Adipocyte (in vitro differentiated cells): Measurements from ENCODE around the gene FGR.

Source experiments
- DNase-seq: peaks from one replicate; pipeline ENCODE4 v3.0.0-alpha.2; 2015; ENCODE audit warnings: low read depth
- H3K27me3 ChIP-seq: replicated peaks from 2 replicates; pipeline ENCODE4 v1.7.0; 2013; ENCODE audit warnings: mild to moderate bottlenecking, low read length, moderate library complexity; ENCODE audit not compliant: control insufficient read depth, insufficient read depth
- H3K36me3 ChIP-seq: 2 replicates; pipeline ENCODE4 v1.7.0; 2013; ENCODE audit warnings: low read length, mild to moderate bottlenecking, moderate library complexity; ENCODE audit not compliant: control insufficient read depth, insufficient read depth, severe bottlenecking
- H3K4me1 ChIP-seq: 2 replicates; pipeline ENCODE4 v1.7.0; 2013; ENCODE audit warnings: mild to moderate bottlenecking, low read length, moderate library complexity; ENCODE audit not compliant: control insufficient read depth, insufficient read depth
- H3K4me3 ChIP-seq: 2 replicates; pipeline ENCODE4 v1.7.0; 2013; ENCODE audit warnings: mild to moderate bottlenecking, low read length, moderate library complexity
- H3K9ac ChIP-seq: 2 replicates; pipeline ENCODE4 v1.7.0; 2013; ENCODE audit warnings: mild to moderate bottlenecking, low read length, moderate library complexity
- H3K9me3 ChIP-seq: 2 replicates; pipeline ENCODE4 v1.7.0; 2013; ENCODE audit warnings: mild to moderate bottlenecking, low read length, moderate library complexity; ENCODE audit not compliant: control insufficient read depth

FGR gene

DNA sequence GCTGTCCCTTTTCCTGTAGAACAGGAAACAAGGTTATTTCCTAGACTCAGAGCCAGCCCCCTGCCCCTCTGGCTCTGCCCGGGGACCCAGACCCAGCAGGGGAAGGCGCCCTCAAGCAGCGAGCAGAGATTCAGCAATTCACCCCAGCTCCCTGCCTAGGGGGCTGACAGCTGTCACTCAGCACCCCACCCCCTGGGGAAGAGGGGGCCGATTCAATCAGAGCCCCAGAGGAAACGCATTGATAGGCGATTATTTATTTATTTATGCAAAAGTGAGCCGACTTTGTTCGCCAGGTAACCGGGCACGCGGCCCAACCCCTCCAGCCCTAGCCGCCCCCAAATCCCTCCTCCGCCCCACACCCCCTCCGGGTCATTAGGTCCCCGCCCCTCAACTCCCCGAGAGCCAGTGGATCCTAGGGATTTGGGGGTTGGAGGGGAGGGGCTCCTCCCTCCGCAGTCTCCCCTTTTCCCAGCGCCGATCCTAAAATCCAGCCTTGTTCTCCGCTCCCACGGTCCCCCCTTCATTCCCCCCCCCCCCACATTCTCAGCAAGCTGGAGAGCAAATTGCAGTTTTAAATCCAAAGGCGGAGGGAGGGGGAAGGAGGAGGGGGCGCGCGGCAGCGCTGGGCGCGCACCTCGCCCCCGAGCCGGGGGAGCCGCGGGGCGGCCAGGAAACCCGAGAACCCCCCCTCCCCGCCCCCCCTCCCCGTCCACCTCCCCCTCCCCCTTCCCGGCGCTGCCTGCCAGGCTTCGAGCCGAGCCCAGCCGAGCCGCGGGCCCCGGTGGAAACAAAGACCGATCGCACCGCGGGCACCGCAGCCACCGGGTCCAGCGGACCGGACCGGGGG, 32.3 kb downstream of the FGR start:
- peak; percentile 85 for DNase-seq
- Histone ChIP-seq H3K4me1 (peaks cover 39% of the 10 kb centered on the region), H3K27me3 (no peaks in the 10 kb centered on the region), H3K9me3 (no peaks in the 10 kb centered on the region), H3K4me3 (peak overlapping the region; percentile 85), H3K36me3 (no peaks in the 10 kb centered on the region), H3K9ac (peak overlapping the region; percentile 92)

DNA sequence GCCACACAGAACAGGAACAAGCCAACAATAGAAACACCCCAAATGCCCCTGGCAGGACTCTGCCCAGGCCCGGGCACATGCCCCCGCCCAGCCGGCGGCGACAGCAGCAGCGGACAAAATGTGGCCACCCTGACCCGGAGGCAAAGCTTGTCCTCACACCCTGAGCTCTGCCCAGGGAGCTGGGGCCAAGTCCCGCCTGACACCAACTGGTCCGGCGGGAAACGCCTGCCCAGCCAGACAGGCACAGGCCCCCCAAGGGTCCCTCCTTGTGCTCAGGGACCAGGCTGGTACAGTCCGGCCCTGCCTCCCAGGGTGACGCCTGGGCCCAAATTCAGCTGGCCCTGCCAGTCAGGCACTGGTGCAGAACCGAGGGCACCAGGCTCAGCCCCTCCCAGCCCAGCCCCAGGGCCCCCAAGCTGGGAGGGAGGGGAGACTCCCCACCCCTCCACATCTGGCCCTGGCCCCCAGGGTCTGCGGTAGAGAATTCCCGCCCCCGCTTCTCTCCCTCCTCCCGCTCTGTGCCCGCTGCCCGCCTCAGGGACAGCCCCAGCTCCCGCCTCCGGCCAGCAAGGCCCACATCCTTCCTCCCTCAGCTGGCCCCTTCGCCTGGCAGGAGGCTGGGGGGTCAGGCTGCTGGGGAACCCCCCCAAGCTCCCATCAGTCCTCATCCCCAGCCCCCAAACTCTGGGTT, 33.1 kb downstream of the FGR start:
- Histone ChIP-seq H3K4me1 (peaks cover 45% of the 10 kb centered on the region), H3K9ac (peak overlapping the region; percentile 88), H3K9me3 (no peaks in the 10 kb centered on the region), H3K4me3 (peak overlapping the region; percentile 85), H3K36me3 (no peaks in the 10 kb centered on the region), H3K27me3 (no peaks in the 10 kb centered on the region)
- DNase-seq = peak; percentile 79

DNA sequence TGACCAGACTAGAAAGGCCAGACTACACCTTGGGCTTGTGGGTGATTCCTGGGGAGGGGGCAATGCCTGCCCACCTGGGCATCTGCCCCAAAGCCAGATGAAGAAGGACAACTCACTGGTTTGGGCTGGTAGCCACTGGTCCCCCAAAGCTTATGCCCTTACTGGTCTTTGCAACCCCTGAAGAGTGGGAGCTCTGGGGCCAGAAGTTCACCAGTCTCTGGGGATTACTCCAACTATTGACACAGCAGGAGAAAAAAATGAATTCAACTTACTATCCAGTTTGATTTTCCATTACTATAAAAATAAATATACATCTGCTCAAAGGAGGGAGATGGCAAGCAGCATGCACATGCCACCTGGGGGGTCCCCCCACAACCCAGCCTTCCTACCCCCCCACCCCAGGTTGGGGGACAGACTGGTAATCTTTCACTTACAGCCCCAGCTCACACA, 33.6 kb downstream of the FGR start:
- no peak for DNase-seq
- H3K4me3 ChIP-seq = peak overlapping the region; percentile 85
- peak overlapping the region; percentile 88 for H3K9ac ChIP-seq
- H3K9me3 ChIP-seq = no peaks in the 10 kb centered on the region
- no peaks in the 10 kb centered on the region for H3K27me3 ChIP-seq
- no peaks in the 10 kb centered on the region for H3K36me3 ChIP-seq
- peaks cover 50% of the 10 kb centered on the region for H3K4me1 ChIP-seq

DNA sequence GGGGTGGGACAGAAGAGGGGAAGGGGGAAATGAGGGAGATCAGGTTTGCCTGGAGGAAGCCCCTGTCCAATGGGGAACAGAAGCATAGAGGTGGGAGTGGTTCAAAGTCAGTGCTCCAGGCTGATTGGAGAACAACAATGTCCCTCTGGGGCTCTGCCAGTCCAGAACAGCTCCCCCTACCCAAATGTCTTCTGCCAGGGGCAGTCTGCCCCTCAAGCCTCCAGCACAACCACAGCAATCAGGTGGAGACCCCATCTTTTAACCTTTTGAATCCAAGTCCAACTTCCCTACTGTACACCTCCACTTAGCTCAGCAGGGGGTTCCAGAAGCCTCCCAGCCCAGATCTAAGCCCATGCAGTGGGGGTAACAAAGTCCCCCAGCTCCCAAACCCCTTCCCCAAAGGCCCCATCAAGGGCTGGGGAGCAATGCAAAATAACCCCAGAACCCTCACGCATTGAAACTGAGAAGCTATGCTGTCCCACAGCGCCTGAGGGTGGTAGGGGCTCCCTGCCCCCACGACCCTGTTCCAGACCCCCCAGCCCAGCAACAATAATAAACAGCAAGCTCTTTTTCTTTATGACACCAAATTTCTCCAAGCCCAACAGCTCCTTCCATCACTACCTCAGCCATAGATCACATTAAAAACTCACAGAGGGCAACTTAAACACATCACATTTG, 34.3 kb downstream of the FGR start:
- Histone ChIP-seq H3K4me3 (peak overlapping the region; percentile 85), H3K9ac (peak overlapping the region; percentile 88), H3K9me3 (no peaks in the 10 kb centered on the region), H3K36me3 (peaks cover 2% of the 10 kb centered on the region), H3K27me3 (no peaks in the 10 kb centered on the region), H3K4me1 (peaks cover 57% of the 10 kb centered on the region)
- DNase-seq = peak; percentile 56

DNA sequence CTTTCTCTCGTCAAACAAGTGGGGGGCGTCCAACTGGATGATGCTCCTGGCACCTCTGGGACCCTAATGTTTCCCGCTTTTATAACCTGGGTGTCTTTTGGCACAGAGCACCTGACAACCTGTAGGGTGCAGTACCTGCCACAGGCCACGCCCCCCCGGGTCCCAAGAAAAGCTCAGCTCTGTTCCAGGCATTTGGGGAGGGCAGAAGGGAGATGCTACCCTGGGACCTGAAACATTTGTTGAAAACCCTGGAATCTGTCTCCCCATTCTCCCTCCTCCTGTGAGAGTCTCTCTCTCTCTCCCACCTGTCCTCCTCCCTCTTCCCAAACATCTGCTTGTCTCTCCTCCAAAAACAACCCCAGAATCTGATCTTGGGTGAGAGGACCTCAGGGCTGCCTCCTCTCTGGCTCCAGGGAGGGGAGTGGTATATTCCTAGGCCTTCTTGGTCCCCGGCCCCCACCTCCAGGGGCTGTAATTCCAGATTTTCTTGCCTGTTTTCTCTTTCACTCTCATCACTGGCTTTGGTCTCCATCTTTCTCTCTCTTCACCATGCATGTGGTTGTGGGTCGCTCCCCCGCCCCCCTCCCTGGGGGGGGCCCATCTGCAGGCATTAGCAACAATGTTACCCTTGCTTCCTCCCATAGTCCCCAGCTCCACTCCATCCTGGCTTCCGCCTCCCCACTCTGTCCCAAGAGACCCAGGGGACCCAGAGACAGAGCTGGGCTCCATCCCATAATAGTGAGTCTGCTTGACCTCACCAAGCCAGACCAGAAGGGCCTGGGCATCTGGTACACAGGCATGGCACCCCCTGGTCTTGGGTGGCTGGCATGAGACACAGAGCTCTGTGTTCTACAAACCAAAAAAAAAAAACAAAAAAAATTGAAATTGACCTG, 35.1 kb downstream of the FGR start:
- peaks cover 65% of the 10 kb centered on the region for H3K4me1 ChIP-seq

DNA sequence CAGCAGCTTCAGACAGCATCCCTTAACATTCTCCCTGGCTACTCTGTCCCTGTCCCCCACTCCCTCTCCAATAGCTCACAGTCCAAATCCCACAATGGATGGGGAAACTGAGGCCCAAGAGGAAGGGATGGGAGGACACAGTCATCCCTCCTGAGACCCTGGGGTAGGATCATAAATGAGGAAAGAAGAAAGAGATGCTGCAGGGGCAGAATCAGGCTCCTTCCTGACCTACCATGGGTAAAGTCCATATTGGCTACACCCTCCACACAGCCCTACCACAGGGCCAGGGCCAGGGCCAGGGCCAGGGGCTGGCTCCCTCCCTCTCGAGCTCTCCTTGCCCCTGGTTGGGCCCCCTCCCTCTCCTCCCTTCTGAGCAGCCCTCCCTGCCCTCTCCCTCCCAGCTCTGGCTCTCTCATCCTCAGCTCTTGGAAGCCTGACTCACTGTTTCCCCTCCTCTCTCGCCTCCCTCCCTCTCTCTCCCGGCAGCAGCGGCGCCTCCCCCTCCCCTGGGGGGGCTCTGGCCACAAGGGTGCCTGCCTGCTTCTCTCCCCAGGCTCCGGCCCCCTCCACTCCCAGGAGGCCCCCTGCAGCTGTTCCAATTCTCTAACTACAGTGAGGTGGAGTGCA, 36.0 kb downstream of the FGR start:
- H3K9me3 ChIP-seq = no peaks in the 10 kb centered on the region
- no peaks in the 10 kb centered on the region for H3K27me3 ChIP-seq
- no peak overlapping the region for H3K4me3 ChIP-seq
- peak overlapping the region; percentile 43 for H3K9ac ChIP-seq
- H3K36me3 ChIP-seq = peaks cover 8% of the 10 kb centered on the region
- peaks cover 73% of the 10 kb centered on the region for H3K4me1 ChIP-seq
- DNase-seq = peak; percentile 93

More for the DNA sequence above, 35.1 kb downstream of the FGR start:
- no peaks in the 10 kb centered on the region for H3K27me3 ChIP-seq
- H3K9ac ChIP-seq = no peak overlapping the region
- H3K36me3 ChIP-seq = peaks cover 8% of the 10 kb centered on the region
- no peaks in the 10 kb centered on the region for H3K9me3 ChIP-seq
- DNase-seq = no peak
- no peak overlapping the region for H3K4me3 ChIP-seq

DNA sequence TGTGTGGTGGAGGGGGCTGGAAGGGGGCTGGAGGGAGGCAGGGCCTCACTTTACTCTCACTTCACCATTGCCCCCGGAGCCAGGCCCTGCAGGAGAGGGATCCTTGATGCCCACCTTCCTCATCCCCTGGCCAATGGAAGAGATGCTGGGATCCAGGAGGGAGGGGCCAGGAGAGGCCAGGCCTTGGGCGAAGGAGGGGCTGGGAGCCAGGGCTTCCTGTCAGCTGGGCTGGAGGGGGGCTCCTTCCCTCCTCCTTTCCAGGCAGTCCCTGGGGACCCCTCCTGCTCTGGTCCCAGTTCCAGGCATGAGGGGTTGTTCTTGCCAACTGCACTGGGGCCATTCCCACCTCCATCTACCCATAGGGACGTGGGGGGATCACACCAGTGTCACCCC, 36.7 kb downstream of the FGR start:
- Histone ChIP-seq H3K9ac (peak overlapping the region; percentile 43), H3K4me1 (peaks cover 73% of the 10 kb centered on the region), H3K4me3 (no peak overlapping the region), H3K27me3 (no peaks in the 10 kb centered on the region), H3K36me3 (peaks cover 8% of the 10 kb centered on the region), H3K9me3 (no peaks in the 10 kb centered on the region)
- DNase-seq = peak; percentile 63

DNA sequence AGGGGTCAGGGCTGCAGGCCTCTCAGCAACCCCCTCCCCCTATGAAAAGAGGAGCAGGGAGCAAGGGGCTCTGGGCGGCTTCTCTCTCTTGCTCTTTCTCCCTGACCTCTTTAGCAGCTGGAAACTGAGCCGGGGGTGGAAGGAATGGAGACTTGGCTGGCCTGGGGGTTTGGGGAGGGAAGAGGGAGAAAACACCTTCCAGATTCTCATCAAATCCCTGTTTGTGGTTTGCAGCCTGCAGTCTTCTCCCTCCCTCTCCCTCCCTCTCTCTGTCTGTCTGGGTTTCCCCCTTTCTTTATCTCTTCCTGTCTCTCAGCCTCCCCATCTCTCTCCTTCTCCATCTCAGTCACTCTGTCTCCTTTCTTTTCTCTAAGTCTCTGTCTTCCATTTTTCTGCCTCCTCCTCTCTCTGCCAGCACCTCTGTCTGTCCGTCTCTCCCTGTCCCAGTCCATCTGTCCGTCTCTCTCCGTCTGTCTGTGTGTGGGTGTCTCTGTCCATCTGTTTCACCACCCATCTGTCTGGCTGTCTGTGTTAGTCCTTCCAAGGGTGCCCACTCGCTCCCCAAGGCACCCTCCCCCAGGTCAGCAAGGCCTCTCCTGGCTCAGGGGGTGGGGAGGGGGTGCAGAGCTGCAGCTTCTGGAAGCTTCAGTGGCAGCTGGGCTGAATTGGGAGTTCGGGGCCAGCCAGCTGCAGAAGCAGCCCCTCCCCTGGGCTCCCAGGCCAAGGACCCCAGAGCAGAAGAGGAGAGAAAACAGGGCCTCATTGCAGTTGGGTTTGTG, 37.3 kb downstream of the FGR start:
- H3K4me3 ChIP-seq = no peak overlapping the region
- peaks cover 73% of the 10 kb centered on the region for H3K4me1 ChIP-seq
- H3K9ac ChIP-seq = peak overlapping the region; percentile 12
- no peak for DNase-seq
- H3K36me3 ChIP-seq = peaks cover 8% of the 10 kb centered on the region
- no peaks in the 10 kb centered on the region for H3K9me3 ChIP-seq
- no peaks in the 10 kb centered on the region for H3K27me3 ChIP-seq

DNA sequence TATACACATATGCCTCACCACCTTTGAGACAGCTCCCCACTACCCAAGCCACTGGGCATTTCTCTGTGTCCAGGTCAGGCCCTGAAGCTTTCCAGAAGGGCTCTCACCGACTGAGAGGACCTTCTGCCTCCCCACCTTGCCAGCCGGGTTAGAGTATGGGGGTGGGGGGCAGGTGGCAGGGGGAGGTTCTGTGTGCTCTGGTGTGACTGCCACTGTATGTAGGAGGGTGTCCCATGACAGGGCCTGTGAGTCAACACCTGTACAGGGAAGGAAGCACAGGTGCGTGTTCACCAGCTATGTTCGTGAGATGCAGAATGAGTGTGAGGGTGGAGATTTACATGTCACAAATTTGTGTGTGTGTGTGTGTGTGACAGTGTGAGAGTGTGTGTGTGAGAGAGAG, 38.0 kb downstream of the FGR start:
- no peak for DNase-seq
- Histone ChIP-seq H3K4me1 (peaks cover 73% of the 10 kb centered on the region), H3K36me3 (peaks cover 8% of the 10 kb centered on the region), H3K9ac (no peak overlapping the region), H3K4me3 (no peak overlapping the region), H3K27me3 (no peaks in the 10 kb centered on the region), H3K9me3 (no peaks in the 10 kb centered on the region)

DNA sequence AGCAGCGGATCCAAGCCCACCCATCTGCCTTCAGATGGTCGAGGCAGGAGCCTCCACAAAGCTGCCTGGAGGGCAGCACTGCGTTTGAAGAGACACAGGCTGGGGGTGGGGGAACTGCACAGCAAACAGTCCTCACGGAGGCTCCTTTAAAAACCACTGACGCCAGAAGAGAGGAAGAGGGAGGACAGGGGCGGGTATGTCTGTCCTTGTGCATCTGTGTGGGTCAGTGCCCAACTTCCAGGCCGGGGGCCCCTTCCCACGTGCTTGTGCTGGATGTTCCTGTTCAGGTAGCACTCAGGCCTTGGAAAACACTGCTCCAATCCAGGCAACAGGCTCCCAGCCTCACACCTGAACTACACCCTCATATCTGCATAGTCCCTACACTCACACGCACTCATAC, 38.7 kb downstream of the FGR start:
- Histone ChIP-seq H3K4me1 (peaks cover 72% of the 10 kb centered on the region), H3K4me3 (no peak overlapping the region)

More for the DNA sequence above, 38.7 kb downstream of the FGR start:
- Histone ChIP-seq H3K9ac (no peak overlapping the region), H3K27me3 (no peaks in the 10 kb centered on the region), H3K36me3 (peaks cover 8% of the 10 kb centered on the region), H3K9me3 (no peaks in the 10 kb centered on the region)
- no peak for DNase-seq
